Kidney (tissue), 14 donors: ENCODE results near the gene ITPK1. TPM values are rescaled to one million over a fixed set of nuclear protein-coding genes. Genes with fewer than 3 reads are reported as not detected.
A peak's percentile ranks its signal among the peaks of the same experiment; 100 is the strongest.
"Not testable (repeated sequence)": the region's sequence is repeated elsewhere in the genome, so short reads cannot be mapped to it uniquely, and the experiment has no call there.

Experiments
- DNase-seq, 5 donors: peaks; one replicate each; pipeline ENCODE4 v3.0.0-alpha.2; 2013 to 2020
- FAIRE-seq: peaks from 2 replicates; lab custom pipeline; 2012; peaks lifted over from hg19 to GRCh38; lab: Jason Lieb, UNC
- H3K27ac ChIP-seq, 2 donors: one replicate each; pipeline ENCODE4 v1.7.0; 2013; ENCODE audit warnings: low read depth in 2 of 2, low read length in 2 of 2, inconsistent platforms in 1 of 2
- H3K27me3 ChIP-seq: one replicate; pipeline ENCODE4 v1.7.1; 2013; ENCODE audit warnings: low read length, inconsistent platforms; ENCODE audit not compliant: control insufficient read depth, insufficient read depth
- H3K36me3 ChIP-seq, 3 donors: one replicate each; pipeline versions ENCODE4 v1.7.0 to v1.7.1; 2013; ENCODE audit warnings: low read length in 3 of 3, control low read depth in 1 of 3, inconsistent platforms in 1 of 3; ENCODE audit not compliant: insufficient read depth in 3 of 3, control insufficient read depth in 2 of 3
- H3K4me1 ChIP-seq, 3 donors: one replicate each; pipeline versions ENCODE4 v1.7.0 to v1.7.1; 2013; ENCODE audit warnings: low read length in 3 of 3, inconsistent platforms in 1 of 3, low read depth in 1 of 3; ENCODE audit not compliant: control insufficient read depth in 2 of 3, insufficient read depth in 2 of 3
- H3K4me3 ChIP-seq, 3 donors: one replicate each; pipeline versions ENCODE4 v1.7.0 to v1.8.1; 2013; ENCODE audit warnings: low read length in 3 of 3, control low read depth in 1 of 3, inconsistent platforms in 1 of 3
- H3K9ac ChIP-seq, 3 donors: one replicate each; pipeline versions ENCODE4 v1.7.0 to v1.7.1; 2013; ENCODE audit warnings: low read length in 3 of 3, control low read depth in 1 of 3, inconsistent platforms in 1 of 3
- H3K9me3 ChIP-seq, 3 donors: one replicate each; pipeline versions ENCODE4 v1.7.0 to v1.7.1; 2013; ENCODE audit warnings: low read length in 3 of 3, control low read depth in 1 of 3, inconsistent platforms in 1 of 3; ENCODE audit not compliant: control insufficient read depth in 2 of 3, insufficient read depth in 1 of 3
- CTCF ChIP-seq: IDR thresholded peaks from 3 replicates; pipeline ENCODE4 v1.5.1; 2012; ENCODE audit warnings: mild to moderate bottlenecking, moderate library complexity, borderline replicate concordance; ENCODE audit not compliant: insufficient read depth; ENCODE audit errors: extremely low read depth
- intact Hi-C: fragments of 100-400 bp; cut with DNase I; formaldehyde crosslinking; loops from one replicate; pipeline ENCODE4 v1.11.1; 2022
- polyA plus RNA-seq: library from polyadenylated mRNA; stranded (reverse); fragments of 350-450 nt; fragmentation: Illumina TruSeq; extraction: RNeasy Lipid Tissue Mini Kit (QIAGEN cat#74804); gene quantifications from one replicate; pipeline ENCODE4 v1.2.3, GENCODE V29; 2014; ENCODE audit warnings: low read depth, low replicate concordance; ENCODE audit not compliant: insufficient read depth
- total RNA-seq: library from RNA; stranded (reverse); fragmentation: NEBNext Ultra II Directional; extraction: Animal tissue kit (Norgen Biotek cat#: 25700); gene quantifications from one replicate; pipeline ENCODE4 v1.2.1, GENCODE V29; 2021
- donor health status: control.
- donor health status: control.
- donor health status: control.
- donor health status: control.
- donor health status: control.
- donor health status: DM: yes; HTN: yes; CAD: no.
- donor health status: Normal renal cell carcinoma (clear cell type).

The ITPK1 gene
- total and polyA plus RNA-seq, 2 donors from 2014 or later = 43.6 to 92.0 TPM

GRCh38 chr14:93112891-93113677 lies 2.6 kb downstream of the ITPK1 start:
- Histone ChIP-seq H3K9me3 (no peaks in the 10 kb centered on the region), H3K4me3 (peak overlapping the region in 2 of 3 donors; percentile 68 to 84), H3K4me1 (peaks cover 0 to 22% (median 15%) of the 10 kb centered on the region in 3 donors), H3K27ac (peak overlapping the region; percentile 43 to 82), H3K27me3 (no peaks in the 10 kb centered on the region), H3K36me3 (no peaks in the 10 kb centered on the region), H3K9ac (peak overlapping the region in 2 of 3 donors; percentile 5 to 46)
- DNase-seq (peak in 4 of 5 donors; percentile 81 to 90 (median 86)), FAIRE-seq (no peak)
- intact Hi-C loops = no loop called here
- peak; percentile 88 for TF ChIP-seq CTCF

DNA sequence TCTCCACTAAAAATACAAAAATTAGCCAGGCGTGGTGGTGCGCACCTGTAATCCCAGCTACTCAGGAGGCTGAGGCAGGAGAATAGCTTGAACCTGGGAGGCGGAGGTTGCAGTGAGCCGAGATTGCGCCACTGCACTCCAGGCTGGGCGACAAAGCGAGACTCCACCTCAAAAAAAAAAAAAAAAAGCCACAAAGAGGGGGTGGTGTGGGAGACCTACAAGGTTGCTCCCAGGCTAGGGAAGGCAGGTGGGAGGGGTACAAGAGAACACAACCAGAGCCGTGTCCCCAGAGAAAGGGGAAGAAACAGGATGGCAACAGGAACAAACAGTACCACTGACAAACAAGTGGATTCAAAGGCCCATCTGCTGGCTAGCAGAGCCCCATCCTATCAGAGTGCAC lies 4.2 kb downstream of the ITPK1 start:
- H3K4me3 ChIP-seq, H3K9ac ChIP-seq, H3K36me3 ChIP-seq, intact Hi-C loops, H3K9me3 ChIP-seq, H3K27ac ChIP-seq, H3K27me3 ChIP-seq, DNase-seq, FAIRE-seq: not testable (repeated sequence)
- peaks cover 0 to 18% (median 18%) of the 10 kb centered on the region in 3 donors for H3K4me1 ChIP-seq

- intact Hi-C loops = no loop called here
- peaks cover 0 to 18% (median 14%) of the 10 kb centered on the region in 3 donors for H3K4me1 ChIP-seq
- no peak overlapping the region for H3K9ac ChIP-seq
- no peak for TF ChIP-seq CTCF
- no peak overlapping the region for H3K27ac ChIP-seq
- H3K36me3 ChIP-seq = no peaks in the 10 kb centered on the region
- no peaks in the 10 kb centered on the region for H3K27me3 ChIP-seq
- FAIRE-seq = no peak
- no peak overlapping the region for H3K4me3 ChIP-seq
- no peaks in the 10 kb centered on the region for H3K9me3 ChIP-seq
- no peak for DNase-seq
These were observed 4.8 kb downstream of the ITPK1 start for GRCh38 chr14:93110856-93111419.
